HepG2 (cell line): ENCODE results near the gene VPS25. TPM values are rescaled to one million over a fixed set of nuclear protein-coding genes. Genes with fewer than 3 reads are reported as not detected.

Experiments
- ARID3A ChIP-seq: IDR thresholded peaks from 2 replicates; pipeline ENCODE4 v1.6.1; 2012; ENCODE audit warnings: low read depth, low read length, improper control_type of control experiment
- ARNTL ChIP-seq: sonication (generic); formaldehyde crosslinking; IDR thresholded peaks from 2 replicates; pipeline ENCODE4 v1.4.0; 2020; ENCODE audit warnings: mild to moderate bottlenecking, missing genetic modification reagents
- JUND ChIP-seq: sonication (generic); formaldehyde crosslinking; IDR thresholded peaks from 2 replicates; pipeline ENCODE4 v1.8.0; 2022; ENCODE audit warnings: mild to moderate bottlenecking, missing genetic modification reagents
- KMT2A ChIP-seq: sonication (generic); formaldehyde crosslinking; IDR thresholded peaks from 2 replicates; pipeline ENCODE4 v1.4.0; 2020; ENCODE audit warnings: missing genetic modification reagents
- MBNL3 ChIP-seq: fragments of 250-450 bp; sonication (Bioruptor Pico); conservative IDR thresholded peaks from 2 replicates; pipeline ENCODE4 v1.8.0; 2022; ENCODE audit warnings: mild to moderate bottlenecking, inconsistent platforms
- NFIC ChIP-seq: IDR thresholded peaks from 2 replicates; pipeline ENCODE4 v1.6.1; 2012; ENCODE audit warnings: mild to moderate bottlenecking, low read length, inconsistent platforms
- PAX8 ChIP-seq: sonication (generic); formaldehyde crosslinking; IDR thresholded peaks from 2 replicates; pipeline ENCODE4 v1.8.0; 2022; ENCODE audit warnings: mild to moderate bottlenecking, missing genetic modification reagents, borderline replicate concordance
- PITX1 ChIP-seq: sonication (generic); formaldehyde crosslinking; IDR thresholded peaks from 2 replicates; pipeline ENCODE4 v1.5.1; 2020; ENCODE audit warnings: mild to moderate bottlenecking, missing genetic modification reagents
- POGZ ChIP-seq: sonication (generic); formaldehyde crosslinking; IDR thresholded peaks from 2 replicates; pipeline ENCODE4 v1.4.0; 2020; ENCODE audit warnings: mild to moderate bottlenecking, missing genetic modification reagents
- PRPF4 ChIP-seq: fragments of 200-400 bp; formaldehyde crosslinking; IDR thresholded peaks from 2 replicates; pipeline ENCODE4 v1.6.1; 2016; ENCODE audit warnings: low read length, low read depth; ENCODE audit not compliant: poor library complexity, severe bottlenecking
- SYNCRIP ChIP-seq: fragments of 200-400 bp; formaldehyde crosslinking; IDR thresholded peaks from 2 replicates; pipeline ENCODE4 v1.6.1; 2018; ENCODE audit warnings: mild to moderate bottlenecking, low read depth, low read length; ENCODE audit not compliant: insufficient read depth
- TBX3 ChIP-seq: fragments of 450-650 bp; IDR thresholded peaks from 2 replicates; pipeline ENCODE4 v1.6.1; 2017; ENCODE audit warnings: antibody characterized with exemption, mild to moderate bottlenecking, inconsistent platforms, borderline replicate concordance
- TEAD2 ChIP-seq: sonication (generic); formaldehyde crosslinking; IDR thresholded peaks from 2 replicates; pipeline ENCODE4 v1.9.0; 2021; ENCODE audit warnings: missing genetic modification reagents
- ZFP36L1 ChIP-seq: sonication (generic); formaldehyde crosslinking; IDR thresholded peaks from 2 replicates; pipeline ENCODE4 v1.8.0; 2022; ENCODE audit warnings: mild to moderate bottlenecking, missing genetic modification reagents, moderate library complexity
- ZFP37 ChIP-seq: sonication (generic); formaldehyde crosslinking; IDR thresholded peaks from 2 replicates; pipeline ENCODE4 v1.4.0; 2020; ENCODE audit warnings: missing genetic modification reagents, borderline replicate concordance
- ZNF354B ChIP-seq: sonication (generic); formaldehyde crosslinking; IDR thresholded peaks from 2 replicates; pipeline ENCODE4 v1.8.0; 2022; ENCODE audit warnings: mild to moderate bottlenecking, missing genetic modification reagents
- ZNF362 ChIP-seq: sonication (generic); formaldehyde crosslinking; IDR thresholded peaks from 2 replicates; pipeline ENCODE4 v1.4.0; 2020; ENCODE audit warnings: missing genetic modification reagents, mild to moderate bottlenecking, borderline replicate concordance
- ZNF367 ChIP-seq: sonication (generic); formaldehyde crosslinking; IDR thresholded peaks from 2 replicates; pipeline ENCODE4 v1.4.0; 2020; ENCODE audit warnings: missing genetic modification reagents, borderline replicate concordance
- ZNF556 ChIP-seq: sonication (generic); formaldehyde crosslinking; IDR thresholded peaks from 2 replicates; pipeline ENCODE4 v1.4.0; 2020; ENCODE audit warnings: mild to moderate bottlenecking, missing genetic modification reagents, borderline replicate concordance
- ZNF562 ChIP-seq: sonication (generic); formaldehyde crosslinking; IDR thresholded peaks from 2 replicates; pipeline ENCODE4 v1.8.0; 2022; ENCODE audit warnings: missing genetic modification reagents, borderline replicate concordance
- ZNF589 ChIP-seq: sonication (generic); formaldehyde crosslinking; conservative IDR thresholded peaks from 2 replicates; pipeline ENCODE4 v1.8.0; 2022; ENCODE audit warnings: mild to moderate bottlenecking, moderate library complexity, missing genetic modification reagents
- ZNF598 ChIP-seq: sonication (generic); formaldehyde crosslinking; IDR thresholded peaks from 2 replicates; pipeline ENCODE4 v1.5.1; 2020; ENCODE audit warnings: mild to moderate bottlenecking, missing genetic modification reagents, borderline replicate concordance
- ZNF761 ChIP-seq: sonication (generic); formaldehyde crosslinking; conservative IDR thresholded peaks from 2 replicates; pipeline ENCODE4 v1.4.0; 2020; ENCODE audit warnings: mild to moderate bottlenecking, missing genetic modification reagents
- ZNF879 ChIP-seq: sonication (generic); formaldehyde crosslinking; IDR thresholded peaks from 2 replicates; pipeline ENCODE4 v1.8.1; 2023; ENCODE audit warnings: missing genetic modification reagents
- ZSCAN25 ChIP-seq: sonication (generic); formaldehyde crosslinking; IDR thresholded peaks from 2 replicates; pipeline ENCODE4 v1.8.0; 2022; ENCODE audit warnings: mild to moderate bottlenecking, missing genetic modification reagents
- polyA plus RNA-seq, 8 experiments: library from polyadenylated mRNA; depleted of rRNA in 3 of 8; stranded (reverse) in 7 of 8; unstranded in 1 of 8; fragments of >200 nt; fragmentation: Illumina TruSeq in 4 of 8; extraction: Trizol in 4 of 8; gene quantifications; 2 replicates each; pipeline versions ENCODE4 v1.2.1 to v1.2.3, GENCODE V29; 2011 to 2016; ENCODE audit warnings: low read depth in 4 of 8, missing spikeins in 1 of 8, mixed read lengths in 1 of 8; ENCODE audit not compliant: insufficient read depth in 1 of 8
- total RNA-seq, 5 experiments: library from RNA; depleted of rRNA; stranded (reverse); fragments of >200 nt; fragmentation: Illumina TruSeq; extraction: Trizol; gene quantifications; 2 replicates each; pipeline ENCODE4 v1.2.3, GENCODE V29; 2016; ENCODE audit warnings: low read depth in 1 of 5
- TF ChIP-seq, protein P1 (sequence below): sonication (generic); formaldehyde crosslinking; IDR thresholded peaks from 2 replicates; pipeline ENCODE4 v1.4.0; 2020; ENCODE audit warnings: mild to moderate bottlenecking, missing genetic modification reagents
- TF ChIP-seq, protein P2 (sequence below): sonication (generic); formaldehyde crosslinking; IDR thresholded peaks from 2 replicates; pipeline ENCODE4 v1.8.1; 2023; ENCODE audit warnings: mild to moderate bottlenecking, missing genetic modification reagents, borderline replicate concordance

Gene VPS25
- total and polyA plus RNA-seq, 2 of the 13 experiments (the other 11 are each of a cell fraction or from before 2014, with no cell fraction given), result 161 to 249 TPM

GRCh38 chr17:42780851-42781638 is 7.8 kb downstream of the VPS25 start (continued):
- TF ChIP-seq ZNF362 (CRISPR knock-in tag) (peak; percentile 32; the same call in 1 of the 2 replicates), ZNF354B (CRISPR knock-in tag) (no peak), ZNF562 (no peak), ZFP36L1 (CRISPR knock-in tag) (no peak), TBX3 (no peak), ARNTL (no peak), SYNCRIP (no peak), MBNL3 (CRISPR knock-in tag) (no peak), ZNF879 (CRISPR knock-in tag) (0 out of 2 replicates have a peak, but pooled peaks have one; percentile 42), ZSCAN25 (CRISPR knock-in tag) (no peak), ZNF589 (CRISPR knock-in tag) (no peak), KMT2A (CRISPR knock-in tag) (no peak), PITX1 (CRISPR knock-in tag) (0 out of 2 replicates have a peak, but pooled peaks have one; percentile 10), ZFP37 (CRISPR knock-in tag) (no peak), ZNF556 (no peak), POGZ (CRISPR knock-in tag) (no peak), PAX8 (CRISPR knock-in tag) (0 out of 2 replicates have a peak, but pooled peaks have one; percentile 21), NFIC (no peak), ZNF761 (CRISPR knock-in tag) (no peak; the same call in 1 of the 2 replicates), JUND (CRISPR knock-in tag) (no peak), ARID3A (no peak), ZNF367 (CRISPR knock-in tag) (no peak), ZNF598 (CRISPR knock-in tag) (no peak; the same call in 1 of the 2 replicates), TEAD2 (CRISPR knock-in tag) (no peak), PRPF4 (no peak)
- TF ChIP-seq, protein P1, sequence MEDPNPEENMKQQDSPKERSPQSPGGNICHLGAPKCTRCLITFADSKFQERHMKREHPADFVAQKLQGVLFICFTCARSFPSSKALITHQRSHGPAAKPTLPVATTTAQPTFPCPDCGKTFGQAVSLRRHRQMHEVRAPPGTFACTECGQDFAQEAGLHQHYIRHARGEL (CRISPR knock-in tag), result 0 out of 2 replicates have a peak, but pooled peaks have one; percentile 52
- TF ChIP-seq, protein P2, sequence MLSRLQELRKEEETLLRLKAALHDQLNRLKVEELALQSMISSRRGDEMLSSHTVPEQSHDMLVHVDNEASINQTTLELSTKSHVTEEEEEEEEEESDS (CRISPR knock-in tag), result no peak
